ENCODE measurements around the gene SLIT3.

DNA sequence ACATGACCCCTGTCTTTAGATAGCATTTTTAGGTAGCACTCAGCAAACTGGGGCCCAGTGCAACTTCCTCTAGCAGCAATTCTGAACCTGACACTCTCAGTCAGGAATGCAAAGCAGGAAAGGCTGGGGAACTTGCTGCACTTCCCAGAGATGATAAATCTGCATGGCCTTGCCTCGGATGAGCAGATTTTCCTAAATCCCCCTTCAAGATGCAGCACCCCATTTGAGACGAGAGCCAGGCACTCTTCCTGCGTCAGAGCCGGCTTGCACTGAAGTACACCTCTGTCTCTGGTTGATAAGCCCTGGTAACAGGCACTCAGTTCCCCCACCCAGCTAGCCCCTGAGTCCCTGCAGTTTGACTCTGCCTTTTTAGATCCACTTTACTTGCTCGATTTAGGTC, 425.1 kb downstream of the SLIT3 start:
- TF ChIP-seq ARNTL (CRISPR knock-in tag; IDR thresholded peaks at IDR 0.05; ENCODE audit: borderline replicate concordance, low read depth): no peak
- TF ChIP-seq, protein P1, sequence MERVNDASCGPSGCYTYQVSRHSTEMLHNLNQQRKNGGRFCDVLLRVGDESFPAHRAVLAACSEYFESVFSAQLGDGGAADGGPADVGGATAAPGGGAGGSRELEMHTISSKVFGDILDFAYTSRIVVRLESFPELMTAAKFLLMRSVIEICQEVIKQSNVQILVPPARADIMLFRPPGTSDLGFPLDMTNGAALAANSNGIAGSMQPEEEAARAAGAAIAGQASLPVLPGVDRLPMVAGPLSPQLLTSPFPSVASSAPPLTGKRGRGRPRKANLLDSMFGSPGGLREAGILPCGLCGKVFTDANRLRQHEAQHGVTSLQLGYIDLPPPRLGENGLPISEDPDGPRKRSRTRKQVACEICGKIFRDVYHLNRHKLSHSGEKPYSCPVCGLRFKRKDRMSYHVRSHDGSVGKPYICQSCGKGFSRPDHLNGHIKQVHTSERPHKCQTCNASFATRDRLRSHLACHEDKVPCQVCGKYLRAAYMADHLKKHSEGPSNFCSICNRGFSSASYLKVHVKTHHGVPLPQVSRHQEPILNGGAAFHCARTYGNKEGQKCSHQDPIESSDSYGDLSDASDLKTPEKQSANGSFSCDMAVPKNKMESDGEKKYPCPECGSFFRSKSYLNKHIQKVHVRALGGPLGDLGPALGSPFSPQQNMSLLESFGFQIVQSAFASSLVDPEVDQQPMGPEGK (CRISPR knock-in tag; IDR thresholded peaks at IDR 0.05; ENCODE audit: borderline replicate concordance): no peak
- TF ChIP-seq GLIS3 (CRISPR knock-in tag; IDR thresholded peaks at IDR 0.05): no peak
- no peak for TF ChIP-seq RARB (CRISPR knock-in tag; IDR thresholded peaks at IDR 0.05)
- TF ChIP-seq OSR1 (CRISPR knock-in tag; IDR thresholded peaks at IDR 0.05): no peak
- TF ChIP-seq ZC3H10 (CRISPR knock-in tag; IDR thresholded peaks at IDR 0.05): no peak
- TF ChIP-seq, protein P2, sequence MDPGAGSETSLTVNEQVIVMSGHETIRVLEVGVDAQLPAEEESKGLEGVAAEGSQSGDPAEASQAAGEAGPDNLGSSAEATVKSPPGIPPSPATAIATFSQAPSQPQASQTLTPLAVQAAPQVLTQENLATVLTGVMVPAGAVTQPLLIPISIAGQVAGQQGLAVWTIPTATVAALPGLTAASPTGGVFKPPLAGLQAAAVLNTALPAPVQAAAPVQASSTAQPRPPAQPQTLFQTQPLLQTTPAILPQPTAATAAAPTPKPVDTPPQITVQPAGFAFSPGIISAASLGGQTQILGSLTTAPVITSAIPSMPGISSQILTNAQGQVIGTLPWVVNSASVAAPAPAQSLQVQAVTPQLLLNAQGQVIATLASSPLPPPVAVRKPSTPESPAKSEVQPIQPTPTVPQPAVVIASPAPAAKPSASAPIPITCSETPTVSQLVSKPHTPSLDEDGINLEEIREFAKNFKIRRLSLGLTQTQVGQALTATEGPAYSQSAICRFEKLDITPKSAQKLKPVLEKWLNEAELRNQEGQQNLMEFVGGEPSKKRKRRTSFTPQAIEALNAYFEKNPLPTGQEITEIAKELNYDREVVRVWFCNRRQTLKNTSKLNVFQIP (CRISPR knock-in tag; IDR thresholded peaks at IDR 0.05; ENCODE audit: borderline replicate concordance, low read depth): no peak

Data from SK-N-SH treated with all-trans-retinoic acid at 6 μM for 48 hours (cell line).